ENCODE data around the gene CHMP3. TPM values are rescaled to one million over a fixed set of nuclear protein-coding genes. Genes with fewer than 3 reads are reported as not detected.
A peak's percentile ranks its signal among the peaks of the same experiment; 100 is the strongest.

CHMP3 gene
- total RNA-seq, 1 experiment from 2014 or later = 123 TPM

DNA sequence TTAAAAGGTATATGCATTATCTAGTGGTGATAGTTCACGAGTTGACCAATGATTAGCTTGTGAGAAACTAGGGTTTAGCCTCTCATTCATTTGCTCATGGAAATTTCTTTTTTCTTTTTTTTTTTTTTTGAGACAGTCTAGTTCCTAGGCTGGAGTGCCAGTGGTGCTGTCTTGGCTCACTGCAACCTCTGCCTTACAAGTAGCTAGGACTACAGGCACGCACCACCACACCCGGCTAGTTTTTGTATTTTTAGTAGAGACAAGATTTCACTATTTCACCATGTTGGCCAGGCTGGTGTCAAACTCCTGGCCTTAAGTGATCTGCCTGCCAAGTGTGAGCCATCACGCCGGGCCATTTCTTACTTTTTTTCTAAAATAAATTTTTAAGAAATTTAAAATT, 108.1 kb downstream of the CHMP3 start:
- BruUV-seq (replicated peaks) = no TSS peak
- Mint-ChIP-seq H3K4me1 (ENCODE audit: insufficient read depth, unreplicated experiment) (peaks cover 19% of the 10 kb centered on the region), H3K36me3 (ENCODE audit: insufficient read depth, unreplicated experiment) (peaks cover 89% of the 10 kb centered on the region), H3K4me3 (ENCODE audit: unreplicated experiment) (no peak overlapping the region), H3K27ac (ENCODE audit: low read depth, unreplicated experiment) (no peak overlapping the region), H3K9me3 (ENCODE audit: unreplicated experiment) (no peaks in the 10 kb centered on the region), H3K27me3 (ENCODE audit: insufficient read depth, unreplicated experiment) (no peaks in the 10 kb centered on the region)
- intact Hi-C loops (cut with micrococcal nuclease) = no loop called here
- ChIA-PET CTCF (interaction anchor here (0.6 to 1.9 kb wide), 4 partner anchors 21 to 234 kb away, joined by 3 to 7 read pairs (median 4); no protein-coding TSS in a partner anchor), POLR2A (interaction anchor here (0.6 to 2.6 kb wide), 6 partner anchors 13 to 390 kb away, joined by 3 to 52 read pairs (median 5); partner anchors contain the start of gene KDM3A)
- no peak for DNase-seq (ENCODE audit: unreplicated experiment)
- TF ChIP-seq, protein P1, sequence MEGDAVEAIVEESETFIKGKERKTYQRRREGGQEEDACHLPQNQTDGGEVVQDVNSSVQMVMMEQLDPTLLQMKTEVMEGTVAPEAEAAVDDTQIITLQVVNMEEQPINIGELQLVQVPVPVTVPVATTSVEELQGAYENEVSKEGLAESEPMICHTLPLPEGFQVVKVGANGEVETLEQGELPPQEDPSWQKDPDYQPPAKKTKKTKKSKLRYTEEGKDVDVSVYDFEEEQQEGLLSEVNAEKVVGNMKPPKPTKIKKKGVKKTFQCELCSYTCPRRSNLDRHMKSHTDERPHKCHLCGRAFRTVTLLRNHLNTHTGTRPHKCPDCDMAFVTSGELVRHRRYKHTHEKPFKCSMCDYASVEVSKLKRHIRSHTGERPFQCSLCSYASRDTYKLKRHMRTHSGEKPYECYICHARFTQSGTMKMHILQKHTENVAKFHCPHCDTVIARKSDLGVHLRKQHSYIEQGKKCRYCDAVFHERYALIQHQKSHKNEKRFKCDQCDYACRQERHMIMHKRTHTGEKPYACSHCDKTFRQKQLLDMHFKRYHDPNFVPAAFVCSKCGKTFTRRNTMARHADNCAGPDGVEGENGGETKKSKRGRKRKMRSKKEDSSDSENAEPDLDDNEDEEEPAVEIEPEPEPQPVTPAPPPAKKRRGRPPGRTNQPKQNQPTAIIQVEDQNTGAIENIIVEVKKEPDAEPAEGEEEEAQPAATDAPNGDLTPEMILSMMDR (IDR thresholded peaks at IDR 0.05; ENCODE audit: unreplicated experiment) = no peak

DNA sequence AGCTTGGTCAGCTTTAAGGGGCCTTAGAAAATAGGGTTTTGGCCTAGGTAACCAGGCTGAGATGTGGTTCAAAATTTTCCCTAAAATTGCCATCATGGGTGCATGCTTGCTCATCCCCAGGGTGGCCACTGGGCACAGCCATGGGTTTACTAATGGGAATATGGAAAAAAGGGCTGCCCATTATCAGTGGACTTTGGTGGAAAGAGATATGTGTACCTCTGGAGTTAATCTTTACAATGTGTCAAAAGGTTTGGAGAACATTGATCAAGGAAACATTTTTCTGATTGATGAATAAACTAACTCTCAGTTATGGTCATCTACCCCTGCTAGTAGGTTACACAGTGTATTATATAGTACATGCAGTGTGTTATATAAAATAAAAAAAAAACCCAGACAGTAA, 109.0 kb downstream of the CHMP3 start:
- CTCF ChIA-PET = interaction anchor here (0.6 to 1.9 kb wide), 4 partner anchors 11 to 233 kb away, joined by 3 to 7 read pairs (median 3); no protein-coding TSS in a partner anchor
- BruUV-seq (replicated peaks) = no TSS peak
- Mint-ChIP-seq H3K9me3 (ENCODE audit: unreplicated experiment) (no peaks in the 10 kb centered on the region), H3K36me3 (ENCODE audit: insufficient read depth, unreplicated experiment) (peaks cover 89% of the 10 kb centered on the region), H3K27me3 (ENCODE audit: insufficient read depth, unreplicated experiment) (no peaks in the 10 kb centered on the region), H3K4me1 (ENCODE audit: insufficient read depth, unreplicated experiment) (peaks cover 19% of the 10 kb centered on the region), H3K4me3 (ENCODE audit: unreplicated experiment) (peak overlapping the region; percentile 44), H3K27ac (ENCODE audit: low read depth, unreplicated experiment) (peak overlapping the region; percentile 84)
- POLR2A ChIA-PET = interaction anchor here (0.6 to 2.6 kb wide), 8 partner anchors 12 to 389 kb away, joined by 3 to 52 read pairs (median 5); partner anchors contain the start of genes KDM3A and MRPL35
- DNase-seq (ENCODE audit: unreplicated experiment) = no peak
- TF ChIP-seq, protein P1 (IDR thresholded peaks at IDR 0.05; ENCODE audit: unreplicated experiment) = no peak
- intact Hi-C loops (cut with micrococcal nuclease) = no loop called here

DNA sequence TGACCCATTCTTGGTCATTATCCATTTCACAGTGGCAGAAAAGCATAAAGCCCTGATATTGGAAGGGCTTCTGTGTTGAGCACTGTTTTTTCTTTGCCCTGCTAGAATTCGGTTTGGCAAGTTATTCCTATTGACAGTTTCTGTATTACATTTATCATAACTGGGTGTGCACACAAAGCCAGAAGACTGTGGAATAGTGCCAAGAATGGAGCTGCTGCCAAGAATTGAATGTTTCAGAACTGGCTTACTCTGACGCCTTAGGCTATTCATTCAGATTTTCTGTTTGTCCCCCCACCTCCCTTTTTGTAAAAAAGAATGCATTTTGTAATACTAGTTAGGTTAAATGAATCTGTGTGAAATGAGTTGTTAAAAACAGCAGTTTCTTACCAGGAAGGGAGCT, 109.4 kb downstream of the CHMP3 start:
- H3K36me3 Mint-ChIP-seq (ENCODE audit: insufficient read depth, unreplicated experiment) = peaks cover 85% of the 10 kb centered on the region
- H3K27ac Mint-ChIP-seq (ENCODE audit: low read depth, unreplicated experiment) = peak overlapping the region; percentile 84
- no peaks in the 10 kb centered on the region for H3K27me3 Mint-ChIP-seq (ENCODE audit: insufficient read depth, unreplicated experiment)
- ChIA-PET CTCF (interaction anchor here (1.0 to 1.9 kb wide), 3 partner anchors 11 to 233 kb away, joined by 3 to 7 read pairs (median 3); no protein-coding TSS in a partner anchor), POLR2A (interaction anchor here (0.6 to 2.6 kb wide), 7 partner anchors 12 to 260 kb away, joined by 3 to 52 read pairs (median 5); partner anchors contain the start of genes KDM3A and MRPL35)
- peak overlapping the region; percentile 44 for H3K4me3 Mint-ChIP-seq (ENCODE audit: unreplicated experiment)
- DNase-seq (ENCODE audit: unreplicated experiment) = peak; percentile 97
- TF ChIP-seq, protein P1 (IDR thresholded peaks at IDR 0.05; ENCODE audit: unreplicated experiment) = no peak
- H3K4me1 Mint-ChIP-seq (ENCODE audit: insufficient read depth, unreplicated experiment) = peaks cover 19% of the 10 kb centered on the region
- H3K9me3 Mint-ChIP-seq (ENCODE audit: unreplicated experiment) = no peaks in the 10 kb centered on the region
- no TSS peak for BruUV-seq (replicated peaks)
- intact Hi-C loops (cut with micrococcal nuclease) = no loop called here

Other genes with a start within 250 kb of the CHMP3 start
- gene REEP1, start 225.8 kb downstream of the CHMP3 start, total RNA-seq (2022) = 0.32 TPM in 1 of 2 replicates, not detected in the other
- gene KDM3A, start 122.1 kb downstream of the CHMP3 start, total RNA-seq (2022) = 21.1 and 34.6 TPM in 2 replicates
- 12.4 and 18.4 TPM in 2 replicates for gene RNF103, start 60.4 kb upstream of the CHMP3 start, total RNA-seq (2022)
- gene RMND5A, start 156.8 kb upstream of the CHMP3 start, total RNA-seq (2022) = 41.0 and 46.7 TPM in 2 replicates
- not detected in 2 replicates for gene CD8A, start 227.5 kb upstream of the CHMP3 start, total RNA-seq (2022)

Data from MCF 10A (cell line).